GM12875 (cell line): Measurements from ENCODE around the gene GAPDH.

Experiments used
- H3K4me3 ChIP-seq: one replicate; pipeline ENCODE4 v1.5.1; 2011; ENCODE audit warnings: low read depth, low read length, control low read depth
- TF ChIP-seq, protein P1 (sequence below): IDR thresholded peaks from 2 replicates; pipeline ENCODE4 v1.5.1; 2011; ENCODE audit warnings: low read depth, mild to moderate bottlenecking, control low read depth, inconsistent platforms, low read length, moderate library complexity, borderline replicate concordance; ENCODE audit not compliant: insufficient read depth

GAPDH gene

DNA sequence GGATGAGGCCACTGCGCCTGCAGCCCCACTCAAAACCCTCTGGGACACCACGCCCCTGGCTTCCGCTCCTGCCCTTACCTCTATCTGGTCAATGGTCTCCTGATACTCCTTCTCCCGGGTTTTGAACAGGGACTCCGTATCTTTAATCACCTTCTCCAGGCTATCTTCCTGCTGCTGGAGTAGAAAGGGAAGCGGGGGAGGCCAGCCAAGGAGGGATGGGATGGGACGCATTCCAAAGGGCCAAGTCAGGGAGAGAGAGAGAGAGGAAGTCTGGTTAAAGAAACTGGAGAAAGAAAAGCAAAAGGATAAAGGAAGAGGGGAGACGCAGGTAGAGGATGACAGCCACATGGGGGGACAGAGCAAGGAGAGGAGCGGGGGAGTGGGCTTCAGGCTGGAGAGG, 13.7 kb downstream of the GAPDH start:
- H3K4me3 ChIP-seq: no peak overlapping the region
- TF ChIP-seq, protein P1, sequence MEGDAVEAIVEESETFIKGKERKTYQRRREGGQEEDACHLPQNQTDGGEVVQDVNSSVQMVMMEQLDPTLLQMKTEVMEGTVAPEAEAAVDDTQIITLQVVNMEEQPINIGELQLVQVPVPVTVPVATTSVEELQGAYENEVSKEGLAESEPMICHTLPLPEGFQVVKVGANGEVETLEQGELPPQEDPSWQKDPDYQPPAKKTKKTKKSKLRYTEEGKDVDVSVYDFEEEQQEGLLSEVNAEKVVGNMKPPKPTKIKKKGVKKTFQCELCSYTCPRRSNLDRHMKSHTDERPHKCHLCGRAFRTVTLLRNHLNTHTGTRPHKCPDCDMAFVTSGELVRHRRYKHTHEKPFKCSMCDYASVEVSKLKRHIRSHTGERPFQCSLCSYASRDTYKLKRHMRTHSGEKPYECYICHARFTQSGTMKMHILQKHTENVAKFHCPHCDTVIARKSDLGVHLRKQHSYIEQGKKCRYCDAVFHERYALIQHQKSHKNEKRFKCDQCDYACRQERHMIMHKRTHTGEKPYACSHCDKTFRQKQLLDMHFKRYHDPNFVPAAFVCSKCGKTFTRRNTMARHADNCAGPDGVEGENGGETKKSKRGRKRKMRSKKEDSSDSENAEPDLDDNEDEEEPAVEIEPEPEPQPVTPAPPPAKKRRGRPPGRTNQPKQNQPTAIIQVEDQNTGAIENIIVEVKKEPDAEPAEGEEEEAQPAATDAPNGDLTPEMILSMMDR: no peak

DNA sequence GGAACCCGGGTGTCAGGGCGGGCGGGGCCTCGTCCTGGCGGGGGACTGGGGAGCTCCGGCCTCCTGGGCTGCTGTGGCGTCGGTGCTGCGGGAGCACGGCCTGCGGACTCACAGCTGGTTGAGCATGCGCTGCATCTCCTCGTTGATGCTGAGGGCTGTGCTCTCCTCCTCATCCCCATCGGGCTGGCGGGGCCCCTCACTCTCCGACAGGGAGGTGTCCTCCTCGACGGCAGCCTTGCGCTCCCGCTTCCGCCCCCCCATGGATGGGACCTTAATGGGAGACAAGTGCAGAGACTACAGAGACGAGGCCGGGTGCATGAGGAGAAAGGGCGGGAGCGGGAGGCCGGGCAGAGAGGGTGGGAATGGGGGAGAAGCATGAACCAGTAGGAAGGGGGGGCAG, 14.2 kb downstream of the GAPDH start:
- H3K4me3 ChIP-seq: no peak overlapping the region
- TF ChIP-seq, protein P1: no peak

DNA sequence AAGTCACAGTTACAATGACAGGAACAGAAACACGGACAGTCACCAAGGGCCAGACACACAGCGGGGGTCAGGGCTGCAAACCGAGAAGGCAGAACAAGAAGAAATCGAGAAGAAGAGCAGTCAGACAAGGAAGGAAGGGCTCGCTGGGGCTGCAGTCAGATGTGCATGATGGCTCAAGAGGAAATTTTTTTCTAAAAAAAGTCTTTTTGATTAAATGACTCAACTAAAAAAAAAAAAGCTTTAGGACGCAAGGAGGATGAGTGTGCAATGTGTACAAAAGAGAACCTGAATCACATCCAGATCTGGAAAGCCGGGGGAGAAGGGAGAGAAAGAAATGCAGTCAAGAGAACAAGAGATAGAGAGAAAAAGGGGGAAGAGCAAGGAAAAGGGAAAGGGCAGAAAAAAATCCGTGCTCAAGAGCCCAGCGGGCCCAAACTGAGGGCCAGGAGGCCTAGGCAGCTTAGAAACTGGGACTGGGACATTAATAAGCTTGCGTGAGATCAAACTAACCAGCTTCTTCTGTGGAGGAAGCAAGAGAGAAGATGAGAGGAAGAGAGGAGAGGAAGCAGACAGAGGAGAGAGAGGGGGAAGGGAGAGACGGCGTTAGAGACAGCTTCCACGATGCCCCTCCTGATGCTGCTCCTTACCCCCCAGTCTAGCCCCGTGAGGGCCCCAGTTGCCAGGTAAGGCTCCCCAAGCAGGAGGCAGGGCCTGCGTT, 14.8 kb downstream of the GAPDH start:
- H3K4me3 ChIP-seq: no peak overlapping the region

DNA sequence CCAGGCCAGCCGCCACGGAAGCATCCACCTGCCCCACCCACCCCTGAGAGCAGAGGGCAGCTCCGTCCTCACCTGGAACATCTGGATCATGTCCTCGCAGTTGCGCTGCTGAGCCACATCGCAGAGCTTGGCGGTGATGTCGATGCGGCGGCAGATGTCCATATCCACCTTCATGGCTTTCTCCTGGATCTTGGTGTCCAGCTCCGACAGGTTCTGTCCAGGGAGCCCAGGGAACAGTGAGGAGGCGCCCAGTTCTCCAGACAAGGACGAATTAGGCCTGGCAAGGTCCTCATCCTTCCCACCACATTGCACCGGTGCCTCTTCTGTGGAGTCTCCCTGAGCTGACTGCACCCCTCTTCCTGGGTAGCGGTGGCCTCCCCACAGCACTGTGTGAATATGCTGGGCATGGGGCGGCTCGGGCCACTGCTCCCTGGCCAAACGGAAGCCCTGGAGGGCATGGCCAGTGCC, 15.4 kb downstream of the GAPDH start:
- H3K4me3 ChIP-seq: no peak overlapping the region
- TF ChIP-seq, protein P1: no peak

More for the DNA sequence above, 14.8 kb downstream of the GAPDH start:
- TF ChIP-seq, protein P1: no peak

DNA sequence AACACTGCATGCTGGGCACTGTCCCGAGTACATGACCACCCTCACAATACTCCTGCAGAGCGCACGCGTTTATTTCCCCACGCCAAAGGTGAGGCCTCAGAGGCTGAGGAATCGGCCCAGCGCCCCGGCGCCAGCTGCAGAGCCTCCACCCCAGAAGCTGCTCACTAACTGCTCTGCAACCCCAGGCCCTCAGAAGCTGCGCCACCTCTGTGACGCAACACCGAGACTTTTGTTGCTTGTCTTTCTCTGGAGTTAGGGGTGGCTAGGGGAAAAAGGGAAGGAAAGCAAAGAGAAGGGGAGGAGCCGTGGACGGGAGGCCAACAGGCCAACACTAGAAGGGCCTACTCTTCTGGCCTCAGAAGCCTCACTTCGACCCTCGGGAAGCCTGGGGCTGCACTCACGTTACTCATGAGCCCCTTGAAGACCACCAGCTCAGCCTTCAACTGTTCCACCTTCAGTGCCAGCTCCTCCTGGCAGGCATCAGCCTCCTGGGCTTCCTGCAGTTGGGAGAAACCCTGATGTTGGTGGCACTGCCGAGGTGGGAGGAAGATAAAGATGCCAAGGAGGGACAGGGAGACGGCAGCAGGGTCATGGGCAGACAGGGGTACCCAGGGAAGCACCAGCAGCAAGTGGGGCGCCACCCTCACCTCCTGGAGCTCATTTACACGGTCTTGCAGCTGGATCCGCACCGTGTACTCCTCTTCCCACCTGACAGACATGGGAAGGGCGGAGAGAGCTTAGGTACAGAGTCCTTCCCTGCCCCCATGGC, 16.2 kb downstream of the GAPDH start:
- H3K4me3 ChIP-seq: no peak overlapping the region
- TF ChIP-seq, protein P1: no peak

DNA sequence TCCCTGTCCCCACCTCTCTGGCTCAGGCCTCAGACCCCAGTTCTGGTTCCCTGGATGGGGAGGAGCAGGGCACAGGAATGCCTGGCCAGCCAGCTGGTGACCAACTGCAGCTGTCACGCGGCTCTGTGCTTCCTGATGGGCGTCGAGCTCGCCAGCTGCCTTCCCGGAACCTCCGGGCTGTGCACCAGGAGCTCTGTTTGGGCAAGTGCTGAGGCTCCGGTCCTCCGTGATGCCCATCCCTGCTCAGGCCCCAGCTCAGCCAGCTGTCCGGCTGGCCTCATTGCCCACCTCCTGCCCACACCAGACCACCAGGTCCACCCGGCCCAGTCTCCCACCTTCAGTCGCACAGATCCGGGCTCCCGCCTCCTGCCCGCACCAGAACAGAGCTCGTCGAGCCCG, 16.7 kb downstream of the GAPDH start:
- TF ChIP-seq, protein P1: no peak
- H3K4me3 ChIP-seq: no peak overlapping the region
